Measurements from ENCODE around the gene SPHKAP.
"Not testable (repeated sequence)": the region's sequence is repeated elsewhere in the genome, so short reads cannot be mapped to it uniquely, and the experiment has no call there.

SPHKAP gene, protein sequence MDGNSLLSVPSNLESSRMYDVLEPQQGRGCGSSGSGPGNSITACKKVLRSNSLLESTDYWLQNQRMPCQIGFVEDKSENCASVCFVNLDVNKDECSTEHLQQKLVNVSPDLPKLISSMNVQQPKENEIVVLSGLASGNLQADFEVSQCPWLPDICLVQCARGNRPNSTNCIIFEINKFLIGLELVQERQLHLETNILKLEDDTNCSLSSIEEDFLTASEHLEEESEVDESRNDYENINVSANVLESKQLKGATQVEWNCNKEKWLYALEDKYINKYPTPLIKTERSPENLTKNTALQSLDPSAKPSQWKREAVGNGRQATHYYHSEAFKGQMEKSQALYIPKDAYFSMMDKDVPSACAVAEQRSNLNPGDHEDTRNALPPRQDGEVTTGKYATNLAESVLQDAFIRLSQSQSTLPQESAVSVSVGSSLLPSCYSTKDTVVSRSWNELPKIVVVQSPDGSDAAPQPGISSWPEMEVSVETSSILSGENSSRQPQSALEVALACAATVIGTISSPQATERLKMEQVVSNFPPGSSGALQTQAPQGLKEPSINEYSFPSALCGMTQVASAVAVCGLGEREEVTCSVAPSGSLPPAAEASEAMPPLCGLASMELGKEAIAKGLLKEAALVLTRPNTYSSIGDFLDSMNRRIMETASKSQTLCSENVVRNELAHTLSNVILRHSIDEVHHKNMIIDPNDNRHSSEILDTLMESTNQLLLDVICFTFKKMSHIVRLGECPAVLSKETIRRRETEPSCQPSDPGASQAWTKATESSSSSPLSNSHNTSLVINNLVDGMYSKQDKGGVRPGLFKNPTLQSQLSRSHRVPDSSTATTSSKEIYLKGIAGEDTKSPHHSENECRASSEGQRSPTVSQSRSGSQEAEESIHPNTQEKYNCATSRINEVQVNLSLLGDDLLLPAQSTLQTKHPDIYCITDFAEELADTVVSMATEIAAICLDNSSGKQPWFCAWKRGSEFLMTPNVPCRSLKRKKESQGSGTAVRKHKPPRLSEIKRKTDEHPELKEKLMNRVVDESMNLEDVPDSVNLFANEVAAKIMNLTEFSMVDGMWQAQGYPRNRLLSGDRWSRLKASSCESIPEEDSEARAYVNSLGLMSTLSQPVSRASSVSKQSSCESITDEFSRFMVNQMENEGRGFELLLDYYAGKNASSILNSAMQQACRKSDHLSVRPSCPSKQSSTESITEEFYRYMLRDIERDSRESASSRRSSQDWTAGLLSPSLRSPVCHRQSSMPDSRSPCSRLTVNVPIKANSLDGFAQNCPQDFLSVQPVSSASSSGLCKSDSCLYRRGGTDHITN (N-terminal part only)

DNA sequence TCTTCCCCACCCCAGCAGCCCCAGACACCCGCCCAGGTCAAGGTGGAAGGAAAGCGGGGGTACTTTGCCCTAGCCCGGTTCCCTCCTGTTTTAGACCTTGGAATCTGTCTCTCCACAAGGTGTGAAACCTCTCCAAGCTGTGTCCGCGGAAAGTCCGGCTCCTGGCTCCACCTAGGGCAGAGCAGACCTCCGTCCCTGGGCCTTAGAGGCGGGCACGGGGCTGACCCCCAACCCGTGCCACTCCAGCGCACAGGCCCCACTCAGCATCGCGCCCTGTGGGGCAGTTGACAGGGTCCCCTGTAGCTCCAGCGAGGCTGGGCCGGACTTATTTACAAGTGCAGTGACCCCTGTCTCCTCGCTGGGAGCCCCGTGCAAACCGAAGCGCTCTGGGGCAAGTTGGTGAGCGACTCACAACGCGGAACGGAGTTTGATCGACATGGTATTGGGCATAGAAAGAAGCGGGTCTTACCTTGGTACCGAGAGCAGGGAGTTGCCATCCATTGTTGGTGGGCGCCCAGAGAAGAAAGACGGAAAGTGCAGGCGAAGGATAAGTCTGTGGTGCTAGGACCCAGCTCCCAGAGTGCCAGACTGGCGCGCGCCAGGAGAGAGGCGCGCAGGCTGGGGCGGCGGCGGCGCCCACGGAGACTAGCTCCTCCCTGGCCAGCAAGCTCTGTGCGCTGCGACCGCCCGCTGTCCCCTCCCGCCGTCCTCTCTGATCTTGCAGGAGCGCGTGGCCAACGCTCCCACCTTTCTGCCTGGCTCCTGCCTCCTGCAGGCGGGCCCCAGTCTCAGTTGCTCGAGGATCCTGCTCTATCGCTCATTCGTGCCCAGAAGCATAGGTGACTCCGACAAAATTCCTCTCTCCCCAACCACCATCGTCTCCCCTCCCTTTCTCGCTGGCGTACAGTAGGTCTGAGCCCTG, at the start of gene SPHKAP:
SPHKAP (minus strand) TSS at position 590 of the 922 bp plus-strand sequence; CDS start at position 501, 89 bp downstream.
- DNase-seq: no peak

DNA sequence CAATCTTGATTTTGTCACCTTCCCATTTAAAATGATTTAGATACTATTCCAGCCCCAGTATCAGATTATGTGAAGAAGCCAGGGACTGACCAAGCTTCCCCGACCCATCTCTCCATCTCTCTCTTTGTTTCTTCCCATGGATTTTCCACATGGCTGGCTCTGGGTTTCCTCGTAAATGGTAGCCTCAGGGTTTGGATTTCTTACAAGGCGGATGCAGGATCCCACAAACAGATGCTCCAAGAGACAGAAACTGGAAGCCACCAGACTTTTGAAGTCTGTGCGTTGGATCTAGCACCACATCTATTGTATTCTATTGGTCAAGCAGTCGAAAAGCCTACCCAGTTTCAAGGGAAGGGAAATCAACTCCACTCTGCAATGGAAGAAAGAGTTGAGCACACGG, 46.0 kb upstream of the SPHKAP start:
- DNase-seq: no peak

DNA sequence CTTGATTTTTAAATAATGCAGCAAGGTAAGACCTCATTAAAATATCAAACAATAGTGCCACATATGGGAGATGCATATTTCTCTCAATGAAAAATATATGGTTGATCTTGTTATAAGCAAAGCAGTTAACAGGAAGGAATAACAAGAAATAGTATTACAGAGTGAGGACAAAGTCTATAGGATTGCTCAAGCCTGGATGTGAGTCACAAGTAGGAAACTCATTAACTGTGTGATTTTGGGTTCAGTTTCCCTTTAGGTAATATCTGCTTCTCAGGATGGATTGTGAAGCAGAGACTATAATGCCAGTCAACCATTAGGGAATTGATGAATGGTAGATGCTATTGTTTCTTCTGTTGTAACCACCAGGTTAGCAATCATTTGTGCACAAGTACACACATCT, 42.9 kb upstream of the SPHKAP start:
- no peak for DNase-seq

GRCh38 chr2:228218593-228218992, 37.1 kb upstream of the SPHKAP start:
- not testable (repeated sequence) for DNase-seq

- DNase-seq: no peak
These were observed 16.0 kb upstream of the SPHKAP start for GRCh38 chr2:228197504-228197903.

GRCh38 chr2:228180181-228181097, 1.0 kb downstream of the SPHKAP start:
- DNase-seq: no peak

- no peak for DNase-seq
These were observed 14.2 kb downstream of the SPHKAP start for GRCh38 chr2:228167290-228167689.

DNA sequence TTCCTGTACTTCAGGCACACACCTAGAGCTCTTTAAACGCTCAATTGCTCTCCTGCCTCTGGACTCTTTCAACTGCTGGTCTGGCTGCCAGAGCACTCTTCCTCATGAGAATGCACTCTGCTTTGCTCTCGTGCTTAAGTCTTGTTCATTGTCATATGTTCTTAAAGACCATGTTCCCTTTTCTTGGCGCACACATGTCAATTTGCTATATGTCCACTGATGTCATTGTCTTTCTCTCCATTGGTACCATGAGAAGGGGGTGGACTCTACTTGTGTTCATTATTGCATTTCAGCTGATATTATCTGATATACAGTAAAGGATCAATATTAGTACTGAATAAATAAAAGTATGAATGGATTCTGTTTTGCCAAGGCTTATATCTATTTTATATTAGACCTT, 16.8 kb downstream of the SPHKAP start:
- no peak for DNase-seq

- no peak for DNase-seq
These were observed 23.6 kb downstream of the SPHKAP start for GRCh38 chr2:228157841-228158240.

GRCh38 chr2:228144961-228145360, 36.5 kb downstream of the SPHKAP start:
- no peak for DNase-seq

DNA sequence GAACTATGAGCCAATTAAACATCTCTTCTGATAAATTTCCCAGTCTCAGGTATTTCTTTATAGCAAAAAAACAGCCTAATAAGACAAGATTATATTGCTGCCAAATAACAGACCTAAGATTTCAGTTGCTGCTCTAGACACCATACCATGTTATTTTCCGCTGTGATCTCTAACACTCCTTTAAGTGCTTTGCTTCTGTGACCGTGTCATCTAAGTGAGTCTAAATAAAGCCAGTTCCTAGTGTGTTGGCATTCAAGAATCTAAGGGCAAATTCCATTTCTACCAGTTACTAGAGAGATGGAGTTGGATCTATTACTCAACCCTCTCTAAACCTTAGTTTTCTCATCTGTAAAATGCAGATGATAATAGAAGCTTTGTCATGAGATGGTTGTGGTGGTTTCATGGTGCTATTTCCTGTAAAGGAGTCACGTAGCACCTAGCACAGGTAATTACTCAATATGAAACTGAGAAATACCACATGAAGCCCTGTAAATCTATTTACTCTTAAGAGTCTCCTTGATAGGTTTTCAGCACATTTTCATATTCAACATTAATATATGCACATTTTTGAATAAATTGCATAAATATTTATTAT, 40.5 kb downstream of the SPHKAP start:
- DNase-seq: no peak

DNA sequence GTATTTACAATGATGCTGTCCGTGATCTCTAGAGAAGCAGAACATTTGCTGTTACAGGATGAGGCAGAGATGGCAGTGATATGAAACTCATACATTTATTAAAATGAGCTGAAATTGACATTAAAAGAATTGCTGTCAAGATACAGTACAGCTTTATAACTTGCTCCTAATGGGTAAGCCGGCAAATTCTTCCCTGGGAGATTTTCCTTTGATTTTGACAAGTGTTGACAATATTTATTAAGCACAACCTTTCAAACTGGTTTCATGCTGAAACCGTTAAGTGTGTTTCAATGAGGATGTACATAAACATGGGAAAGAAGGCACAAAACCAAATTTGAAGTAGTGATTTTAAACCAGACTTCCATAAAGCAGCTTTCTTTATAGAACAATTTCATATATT, 45.5 kb downstream of the SPHKAP start:
- DNase-seq: no peak

DNA sequence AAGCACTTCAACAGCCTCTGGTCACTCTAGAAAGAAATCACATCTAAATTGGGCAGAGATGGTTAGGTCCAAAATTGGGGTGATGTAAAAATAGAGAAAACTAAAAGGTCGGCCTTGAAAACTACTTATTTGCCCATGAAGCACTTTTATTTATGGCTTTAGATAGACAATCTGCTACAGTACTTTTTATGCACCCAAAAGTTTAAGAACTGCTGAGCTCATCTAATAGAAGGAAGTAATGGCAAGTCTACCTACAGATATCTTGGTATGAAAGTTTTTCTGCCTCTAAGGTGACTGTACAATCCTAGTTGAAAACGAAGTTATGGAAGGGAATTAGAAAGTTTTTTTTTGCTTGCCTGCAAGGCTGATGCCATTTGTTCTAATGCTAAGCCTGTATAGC, 46.2 kb downstream of the SPHKAP start:
- no peak for DNase-seq

DNA sequence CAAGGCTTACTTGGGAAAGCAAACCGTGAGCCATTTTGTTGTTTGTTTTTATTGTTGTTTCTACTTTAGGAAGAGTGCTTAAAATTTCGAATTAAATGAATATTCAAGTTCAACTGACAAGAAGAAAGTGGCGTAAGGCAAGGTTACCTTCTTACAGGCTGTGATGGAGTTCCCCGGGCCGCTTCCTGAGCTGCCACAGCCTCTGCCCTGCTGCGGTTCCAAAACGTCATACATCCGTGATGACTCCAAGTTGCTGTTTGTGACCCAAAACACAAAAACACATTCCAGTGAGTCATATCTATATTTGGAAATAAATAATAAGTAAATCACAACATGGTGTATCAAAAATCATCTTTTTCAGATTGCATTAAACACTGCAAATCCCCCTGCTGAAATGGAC, 49.7 kb downstream of the SPHKAP start:
- no peak for DNase-seq

- no peak for DNase-seq
These were observed 55.1 kb downstream of the SPHKAP start for GRCh38 chr2:228126401-228126800.

DNA sequence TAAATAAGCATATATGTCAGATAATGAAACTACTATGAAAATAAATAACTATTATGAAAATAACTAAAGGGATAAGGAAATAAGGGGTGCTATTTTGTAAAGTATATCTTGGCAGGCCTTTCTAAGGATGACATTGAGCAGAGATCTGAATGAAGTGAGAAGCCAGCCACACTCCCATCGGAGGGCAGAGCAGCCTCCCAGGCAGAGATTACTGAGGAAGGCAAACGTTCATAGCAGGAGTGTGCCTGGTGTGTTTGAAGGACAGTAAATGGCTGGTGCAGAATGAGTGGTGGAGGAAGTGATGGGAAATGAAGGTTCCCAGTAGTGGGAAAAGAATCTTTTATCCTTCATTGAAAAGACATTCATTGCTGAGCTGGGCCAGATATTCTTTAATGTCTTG, 62.5 kb downstream of the SPHKAP start:
- DNase-seq: no peak

DNA sequence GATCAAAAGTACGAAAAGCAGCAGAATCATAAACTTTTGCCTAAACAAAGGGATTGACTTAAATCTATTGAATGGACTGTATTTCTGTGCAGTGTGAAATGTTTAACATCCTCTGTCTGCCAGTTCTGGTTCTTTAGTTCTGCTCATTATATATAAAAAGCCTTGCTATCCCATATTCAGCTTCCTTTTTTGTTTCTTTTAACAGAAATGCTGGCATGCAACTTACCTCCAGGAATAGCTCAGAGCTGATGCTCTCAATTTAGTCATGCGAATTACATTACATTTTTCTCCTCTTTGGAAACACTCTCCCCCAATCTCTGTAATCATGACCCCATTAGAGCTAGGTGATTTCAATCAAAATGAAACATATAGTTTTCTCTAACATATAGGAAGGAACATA, 73.6 kb downstream of the SPHKAP start:
- no peak for DNase-seq

DNA sequence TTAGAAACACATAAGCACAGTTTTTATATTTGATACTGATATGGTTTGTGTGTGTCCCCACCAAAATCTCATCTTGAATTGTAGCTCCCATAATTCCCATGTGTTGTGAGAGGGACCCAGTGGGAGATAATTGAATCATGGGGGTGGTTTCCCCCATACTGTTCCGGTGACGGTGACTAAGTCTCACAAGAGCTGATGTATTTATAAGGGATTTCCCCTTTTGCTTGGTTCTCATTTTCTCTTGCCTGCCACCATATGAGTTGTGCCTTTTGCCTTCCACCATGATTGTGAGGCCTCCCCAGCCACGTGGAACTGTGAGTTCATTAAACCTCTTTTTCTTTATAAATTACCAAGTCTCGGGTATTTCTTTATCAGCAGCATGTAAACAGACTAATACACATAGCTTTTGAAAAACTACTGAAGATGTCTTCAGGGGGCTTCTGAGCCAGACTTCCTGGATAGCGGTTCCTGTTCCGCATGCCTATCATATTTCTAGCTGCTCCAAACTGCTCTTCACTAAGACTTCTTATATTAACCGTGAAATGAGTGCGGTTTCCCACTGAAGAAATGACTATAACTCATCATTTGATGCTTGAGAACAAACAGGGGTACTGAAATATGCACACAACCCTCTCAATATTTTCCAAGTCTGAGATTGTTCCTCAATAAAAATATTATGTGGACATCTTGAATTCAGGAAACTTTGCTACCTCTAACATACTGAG, 75.8 kb downstream of the SPHKAP start:
- no peak for DNase-seq

DNA sequence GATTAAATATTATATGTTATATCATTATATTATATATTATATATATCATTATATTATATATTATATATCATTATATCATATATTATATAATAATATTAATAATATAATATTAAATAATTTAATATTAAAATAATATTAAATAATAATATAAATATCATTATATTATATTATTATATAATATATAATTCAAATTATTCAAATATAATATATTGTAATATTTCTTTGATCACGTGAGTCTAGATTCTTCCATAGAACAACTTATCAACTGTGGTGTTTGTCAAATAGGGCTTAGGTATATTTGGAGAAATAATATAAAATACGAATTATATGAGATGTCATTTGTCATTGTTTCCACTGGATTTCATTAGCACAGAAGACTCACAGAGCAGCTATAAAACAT, 77.3 kb downstream of the SPHKAP start:
- no peak for DNase-seq

DNA sequence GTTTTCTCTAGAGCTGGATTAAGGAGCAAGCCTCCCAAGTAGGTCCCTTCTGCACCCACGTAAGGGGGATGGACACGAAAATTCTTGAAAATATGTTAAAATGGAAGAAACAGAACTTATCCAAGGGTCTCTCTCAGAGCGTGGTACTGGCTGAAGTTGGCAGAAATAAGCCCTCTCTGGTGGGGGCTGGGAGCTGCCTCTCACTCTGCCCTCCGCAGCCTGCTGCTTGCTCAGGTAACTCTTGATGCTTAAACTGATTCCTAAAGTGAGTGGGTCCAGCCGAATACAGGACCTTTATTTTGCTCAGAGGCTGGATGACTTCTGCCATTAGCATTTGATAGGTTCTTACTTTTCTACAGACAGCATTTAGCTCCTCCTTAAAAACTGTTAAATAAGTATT, 78.1 kb downstream of the SPHKAP start:
- DNase-seq: no peak
